RWPE2 (cell line): ENCODE results near the gene PDE7B.
"Not testable (repeated sequence)": the region's sequence is repeated elsewhere in the genome, so short reads cannot be mapped to it uniquely, and the experiment has no call there.

ENCODE experiments used
- ATAC-seq: fragments of 200-7000 bp; cut with Tn5 transposase; 3 replicates; pipeline ENCODE4 v1.9.1; 2021; ENCODE audit warnings: low read depth
- DNase-seq: peaks from one replicate; pipeline ENCODE4 v3.0.0-alpha.2; 2020; ENCODE audit warnings: low spot score
- H3K27ac ChIP-seq: fragments of 450-650 bp; 2 replicates; pipeline ENCODE4 v1.5.1; 2017; ENCODE audit warnings: mild to moderate bottlenecking; ENCODE audit not compliant: poor library complexity, severe bottlenecking
- H3K27me3 ChIP-seq: fragments of 250-450 bp; sonication (Bioruptor Pico); 2 replicates; pipeline ENCODE4 v1.5.1; 2021; ENCODE audit warnings: mild to moderate bottlenecking, moderate library complexity; ENCODE audit not compliant: insufficient read depth, poor library complexity, severe bottlenecking
- H3K36me3 ChIP-seq: fragments of 250-450 bp; sonication (Bioruptor Pico); 2 replicates; pipeline ENCODE4 v1.5.1; 2020; ENCODE audit warnings: low read depth, mild to moderate bottlenecking, moderate library complexity
- H3K4me1 ChIP-seq: fragments of 250-450 bp; sonication (Bioruptor Pico); 2 replicates; pipeline ENCODE4 v1.5.1; 2021; ENCODE audit warnings: mild to moderate bottlenecking, moderate library complexity; ENCODE audit not compliant: insufficient read depth, poor library complexity, severe bottlenecking
- H3K4me3 ChIP-seq: fragments of 250-450 bp; sonication (Bioruptor Pico); 2 replicates; pipeline ENCODE4 v1.5.1; 2021; ENCODE audit warnings: mild to moderate bottlenecking, moderate library complexity; ENCODE audit not compliant: severe bottlenecking
- H3K9me3 ChIP-seq: fragments of 250-450 bp; sonication (Bioruptor Pico); 2 replicates; pipeline ENCODE4 v1.5.1; 2021; ENCODE audit warnings: mild to moderate bottlenecking, moderate library complexity; ENCODE audit not compliant: severe bottlenecking
- TF ChIP-seq, protein P1 (sequence below): fragments of 450-650 bp; IDR thresholded peaks from one replicate; pipeline ENCODE4 v1.5.1; 2017; ENCODE audit warnings: mild to moderate bottlenecking, moderate library complexity; ENCODE audit not compliant: poor library complexity, severe bottlenecking

The PDE7B gene

GRCh38 chr6:135853986-135854385 is 2.5 kb downstream of the PDE7B start:
- DNase-seq (no peak), ATAC-seq (no peak)
- no peak overlapping the region for H3K4me3 ChIP-seq
- TF ChIP-seq, protein P1, sequence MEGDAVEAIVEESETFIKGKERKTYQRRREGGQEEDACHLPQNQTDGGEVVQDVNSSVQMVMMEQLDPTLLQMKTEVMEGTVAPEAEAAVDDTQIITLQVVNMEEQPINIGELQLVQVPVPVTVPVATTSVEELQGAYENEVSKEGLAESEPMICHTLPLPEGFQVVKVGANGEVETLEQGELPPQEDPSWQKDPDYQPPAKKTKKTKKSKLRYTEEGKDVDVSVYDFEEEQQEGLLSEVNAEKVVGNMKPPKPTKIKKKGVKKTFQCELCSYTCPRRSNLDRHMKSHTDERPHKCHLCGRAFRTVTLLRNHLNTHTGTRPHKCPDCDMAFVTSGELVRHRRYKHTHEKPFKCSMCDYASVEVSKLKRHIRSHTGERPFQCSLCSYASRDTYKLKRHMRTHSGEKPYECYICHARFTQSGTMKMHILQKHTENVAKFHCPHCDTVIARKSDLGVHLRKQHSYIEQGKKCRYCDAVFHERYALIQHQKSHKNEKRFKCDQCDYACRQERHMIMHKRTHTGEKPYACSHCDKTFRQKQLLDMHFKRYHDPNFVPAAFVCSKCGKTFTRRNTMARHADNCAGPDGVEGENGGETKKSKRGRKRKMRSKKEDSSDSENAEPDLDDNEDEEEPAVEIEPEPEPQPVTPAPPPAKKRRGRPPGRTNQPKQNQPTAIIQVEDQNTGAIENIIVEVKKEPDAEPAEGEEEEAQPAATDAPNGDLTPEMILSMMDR: no peak
- H3K27me3 ChIP-seq: no peaks in the 10 kb centered on the region
- H3K4me1 ChIP-seq: no peaks in the 10 kb centered on the region
- H3K27ac ChIP-seq: no peak overlapping the region
- no peaks in the 10 kb centered on the region for H3K36me3 ChIP-seq
- no peaks in the 10 kb centered on the region for H3K9me3 ChIP-seq

DNA sequence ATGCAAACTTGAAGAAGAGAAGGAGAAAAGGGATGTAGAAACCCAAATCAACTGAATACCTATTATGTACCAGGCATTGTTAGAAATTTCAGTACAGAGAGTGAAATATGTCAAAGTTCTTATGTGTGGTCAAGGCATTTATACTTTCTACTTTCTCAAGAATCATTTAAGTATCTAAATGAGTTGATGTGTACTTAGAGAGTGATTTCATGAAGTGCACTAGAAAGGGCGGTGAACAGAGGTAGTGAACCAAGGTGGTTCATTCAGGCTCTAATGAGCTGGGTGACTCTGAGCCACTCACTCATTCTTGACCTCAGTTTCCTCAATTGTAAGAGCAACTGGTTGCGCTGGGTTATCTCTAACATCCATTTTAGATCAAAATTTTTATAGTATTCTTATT is 3.3 kb downstream of the PDE7B start:
- Histone ChIP-seq H3K27me3 (no peaks in the 10 kb centered on the region), H3K4me3 (no peak overlapping the region), H3K27ac (no peak overlapping the region), H3K9me3 (no peaks in the 10 kb centered on the region), H3K36me3 (no peaks in the 10 kb centered on the region), H3K4me1 (no peaks in the 10 kb centered on the region)
- DNase-seq (no peak), ATAC-seq (no peak)
- TF ChIP-seq, protein P1: no peak

DNA sequence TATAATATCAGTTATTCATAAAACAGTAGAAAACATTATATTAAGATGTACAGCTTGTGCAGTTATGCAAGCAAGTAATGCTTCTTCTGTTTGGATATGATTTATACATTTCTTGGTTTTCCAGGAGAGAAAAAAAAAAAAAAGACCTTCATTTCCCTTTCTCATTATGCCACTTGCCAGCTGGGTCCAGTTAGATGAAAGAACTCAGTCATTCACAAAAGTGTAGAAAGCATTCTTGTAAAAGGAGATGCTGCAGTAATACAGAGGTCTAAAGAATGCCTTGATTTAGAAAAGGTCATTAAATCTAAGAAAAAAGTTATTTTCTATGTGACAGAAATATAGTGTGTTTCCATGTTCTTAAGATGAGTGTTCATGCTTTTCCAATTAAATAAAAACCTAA is 7.4 kb downstream of the PDE7B start:
- ATAC-seq (no peak), DNase-seq (no peak)
- TF ChIP-seq, protein P1: no peak

GRCh38 chr6:135860361-135860760 is 8.9 kb downstream of the PDE7B start:
- H3K36me3 ChIP-seq: no peaks in the 10 kb centered on the region
- H3K27ac ChIP-seq: no peak overlapping the region
- no peaks in the 10 kb centered on the region for H3K27me3 ChIP-seq
- no peak for ATAC-seq
- no peaks in the 10 kb centered on the region for H3K9me3 ChIP-seq
- no peak overlapping the region for H3K4me3 ChIP-seq
- DNase-seq: no peak
- no peaks in the 10 kb centered on the region for H3K4me1 ChIP-seq
- TF ChIP-seq, protein P1: no peak

More for the DNA sequence above, 7.4 kb downstream of the PDE7B start:
- Histone ChIP-seq H3K36me3 (no peaks in the 10 kb centered on the region), H3K4me1 (no peaks in the 10 kb centered on the region), H3K27ac (no peak overlapping the region), H3K9me3 (no peaks in the 10 kb centered on the region), H3K27me3 (no peaks in the 10 kb centered on the region), H3K4me3 (no peak overlapping the region)

DNA sequence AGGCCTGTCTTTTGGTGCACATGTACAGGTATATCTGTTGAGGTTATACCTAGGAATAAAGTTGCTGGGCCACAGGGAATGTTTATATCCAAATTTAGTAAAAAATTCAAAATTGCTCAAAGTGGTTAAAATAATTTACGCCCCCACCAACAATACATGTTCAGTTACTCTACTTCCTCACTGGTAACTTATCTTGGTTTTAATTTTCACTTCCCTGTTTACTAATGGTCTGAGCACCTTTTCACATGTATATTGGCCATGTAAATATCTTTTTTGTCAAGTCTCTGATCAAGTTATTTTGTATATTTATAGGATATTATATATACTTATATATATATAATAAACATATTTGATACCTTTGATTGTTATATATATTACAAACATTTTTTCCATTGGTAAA is 9.7 kb downstream of the PDE7B start:
- Histone ChIP-seq H3K36me3 (no peaks in the 10 kb centered on the region), H3K9me3 (no peaks in the 10 kb centered on the region), H3K4me1 (no peaks in the 10 kb centered on the region), H3K27ac (no peak overlapping the region), H3K27me3 (no peaks in the 10 kb centered on the region), H3K4me3 (no peak overlapping the region)
- TF ChIP-seq, protein P1: no peak
- DNase-seq (no peak), ATAC-seq (no peak)

DNA sequence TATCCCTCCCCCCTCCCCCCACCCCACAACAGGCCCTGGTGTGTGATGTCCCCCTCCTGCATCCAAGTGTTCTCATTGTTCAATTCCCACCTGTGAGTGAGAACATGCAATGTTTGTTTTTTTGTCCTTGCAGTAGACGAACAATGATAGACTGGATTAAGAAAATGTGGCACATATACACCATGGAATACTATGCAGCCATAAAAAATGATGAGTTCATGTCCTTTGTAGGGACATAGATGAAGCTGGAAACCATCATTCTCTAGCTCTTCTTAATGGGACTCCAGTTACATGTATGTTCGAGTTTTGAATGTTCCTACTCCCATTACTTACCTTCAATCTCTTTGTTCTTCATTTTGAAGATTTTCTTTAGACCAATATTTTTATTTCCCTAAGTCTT is 13.4 kb downstream of the PDE7B start:
- H3K9me3 ChIP-seq, H3K27ac ChIP-seq, DNase-seq, H3K4me3 ChIP-seq, H3K27me3 ChIP-seq, H3K4me1 ChIP-seq, H3K36me3 ChIP-seq, ATAC-seq: not testable (repeated sequence)
